H1 (cell line): ENCODE measurements around the gene CAT. TPM values are rescaled to one million over a fixed set of nuclear protein-coding genes. Genes with fewer than 3 reads are reported as not detected.

Experiments used
- CTCF ChIA-PET: fragments of 300-600 bp; sonication (Branson Sonifier 250); formaldehyde crosslinking; loops from one replicate; lab custom pipeline; 2021; ENCODE audit not compliant: partially characterized antibody; lab: Charles Lee
- POLR2A ChIA-PET: fragments of 300-600 bp; sonication (Branson Sonifier 250); formaldehyde crosslinking; loops from one replicate; lab custom pipeline; 2021; ENCODE audit warnings: inconsistent platforms; ENCODE audit not compliant: partially characterized antibody; lab: Charles Lee
- DNase-seq, 2 experiments: peaks; one replicate each; pipeline versions ENCODE4 v3.0.0 to v3.0.0-alpha.2; 2010 to 2022; ENCODE audit warnings: low spot score in 2 of 2, low read depth in 1 of 2, mixed read lengths in 1 of 2
- FAIRE-seq: peaks from 2 replicates; lab custom pipeline; 2011; peaks lifted over from hg19 to GRCh38; lab: Jason Lieb, UNC
- H2AFZ ChIP-seq: 2 replicates; pipeline ENCODE4 v1.8.1; 2012; ENCODE audit warnings: low read length, inconsistent platforms
- H2AK5ac ChIP-seq: 2 replicates; pipeline ENCODE4 v1.6.1; 2013; ENCODE audit warnings: low read depth, low read length
- H2BK120ac ChIP-seq: replicated peaks from 2 replicates; pipeline ENCODE3; 2013; ENCODE audit warnings: low read depth, low read length, inconsistent platforms
- H2BK12ac ChIP-seq: 2 replicates; pipeline ENCODE4 v1.6.1; 2013; ENCODE audit warnings: low read depth, low read length
- H2BK15ac ChIP-seq: 2 replicates; pipeline ENCODE4 v1.6.1; 2013; ENCODE audit warnings: low read length
- H2BK20ac ChIP-seq: 2 replicates; pipeline ENCODE4 v1.6.1; 2013; ENCODE audit warnings: low read length
- H2BK5ac ChIP-seq: 2 replicates; pipeline ENCODE4 v1.6.1; 2013; ENCODE audit warnings: low read depth, low read length
- H3K14ac ChIP-seq: 2 replicates; pipeline ENCODE4 v1.6.1; 2013; ENCODE audit warnings: inconsistent platforms; ENCODE audit not compliant: insufficient read length
- H3K18ac ChIP-seq: 2 replicates; pipeline ENCODE4 v1.6.1; 2013; ENCODE audit warnings: low read length; ENCODE audit errors: extremely low read depth
- H3K23ac ChIP-seq: 2 replicates; pipeline ENCODE4 v1.6.1; 2013; ENCODE audit warnings: inconsistent platforms; ENCODE audit not compliant: insufficient read length
- H3K23me2 ChIP-seq: 2 replicates; pipeline ENCODE4 v1.6.1; 2013; ENCODE audit warnings: low read depth, low read length
- H3K27ac ChIP-seq: 2 replicates; pipeline ENCODE4 v1.6.1; 2011; ENCODE audit warnings: low read depth, low read length, inconsistent platforms
- H3K27me3 ChIP-seq, 4 experiments: replicated peaks in 1 of 4; 1 replicate in 1 of 4; 2 replicates in 3 of 4; pipeline versions ENCODE4 v1.6.1 to v1.8.1; 2011 to 2013; ENCODE audit warnings: low read length in 3 of 4, mild to moderate bottlenecking in 3 of 4, inconsistent platforms in 2 of 4, mixed read lengths in 2 of 4, moderate library complexity in 1 of 4; ENCODE audit not compliant: control insufficient read depth in 3 of 4, insufficient read depth in 3 of 4; ENCODE audit errors: extremely low read depth in 1 of 4
- H3K36me3 ChIP-seq, 4 experiments: 2 replicates each; pipeline versions ENCODE4 v1.6.1 to v1.8.1; 2011 to 2013; ENCODE audit warnings: mild to moderate bottlenecking in 4 of 4, low read length in 3 of 4, moderate library complexity in 2 of 4, control low read depth in 1 of 4, inconsistent platforms in 1 of 4; ENCODE audit not compliant: insufficient read depth in 4 of 4, control insufficient read depth in 2 of 4
- H3K4ac ChIP-seq: replicated peaks from 2 replicates; pipeline ENCODE3; 2013; ENCODE audit warnings: low read length, low read depth, mixed read lengths, inconsistent platforms; ENCODE audit not compliant: insufficient read length
- H3K4me1 ChIP-seq, 4 experiments: replicated peaks in 1 of 4; 1 replicate in 1 of 4; 2 replicates in 3 of 4; pipeline versions ENCODE4 v1.6.1 to v1.8.1; 2011 to 2013; ENCODE audit warnings: low read length in 3 of 4, inconsistent platforms in 2 of 4, mixed read lengths in 1 of 4; ENCODE audit not compliant: insufficient read depth in 4 of 4, control insufficient read depth in 3 of 4
- H3K4me2 ChIP-seq, 2 experiments: 2 replicates each; pipeline versions ENCODE4 v1.6.1 to v1.8.1; 2011 to 2013; ENCODE audit warnings: low read depth in 2 of 2, low read length in 2 of 2, control low read depth in 1 of 2, inconsistent platforms in 1 of 2, mild to moderate bottlenecking in 1 of 2; ENCODE audit not compliant: insufficient read depth in 1 of 2
- H3K4me3 ChIP-seq, 4 experiments: fragments of 200-600, 300-600 bp in 1 of 4; sonication (generic), shearing (Covaris generic), sonication (Bioruptor Twin) in 1 of 4; 2 replicates each; pipeline versions ENCODE4 v1.5.1 to v1.8.1; 2011 to 2016; ENCODE audit warnings: low read length in 4 of 4, low read depth in 3 of 4, control low read depth in 2 of 4, inconsistent platforms in 2 of 4, mild to moderate bottlenecking in 2 of 4, mixed read lengths in 1 of 4, moderate library complexity in 1 of 4; ENCODE audit not compliant: insufficient read depth in 2 of 4; ENCODE audit errors: extremely low read depth in 1 of 4
- H3K56ac ChIP-seq: replicated peaks from 2 replicates; pipeline ENCODE3; 2013; ENCODE audit warnings: low read depth, mild to moderate bottlenecking, mixed read lengths, low read length, inconsistent platforms; ENCODE audit not compliant: insufficient read length
- H3K79me1 ChIP-seq: 2 replicates; pipeline ENCODE4 v1.6.1; 2013; ENCODE audit warnings: low read depth, low read length, control low read depth
- H3K79me2 ChIP-seq, 2 experiments: 2 replicates each; pipeline versions ENCODE4 v1.6.1 to v1.8.1; 2012 to 2013; ENCODE audit warnings: low read length in 2 of 2, mild to moderate bottlenecking in 2 of 2, inconsistent platforms in 1 of 2; ENCODE audit not compliant: insufficient read depth in 2 of 2, control insufficient read depth in 1 of 2
- H3K9ac ChIP-seq, 4 experiments: replicated peaks in 1 of 4; 1 replicate in 1 of 4; 2 replicates in 3 of 4; pipeline versions ENCODE4 v1.6.1 to v1.8.1; 2011 to 2013; ENCODE audit warnings: low read depth in 3 of 4, low read length in 3 of 4, control low read depth in 2 of 4, mild to moderate bottlenecking in 2 of 4, moderate library complexity in 2 of 4, inconsistent platforms in 1 of 4; ENCODE audit errors: extremely low read depth in 1 of 4
- H3K9me3 ChIP-seq, 2 experiments: 2 replicates each; pipeline versions ENCODE4 v1.6.1 to v1.8.1; 2012 to 2013; ENCODE audit warnings: mild to moderate bottlenecking in 2 of 2, moderate library complexity in 2 of 2, control low read depth in 1 of 2, inconsistent platforms in 1 of 2, low read depth in 1 of 2, low read length in 1 of 2, mixed read lengths in 1 of 2; ENCODE audit not compliant: insufficient read depth in 2 of 2
- H4K20me1 ChIP-seq, 2 experiments: replicated peaks in 1 of 2; 2 replicates each; pipeline versions ENCODE3 to v1.8.1; 2011 to 2013; ENCODE audit warnings: inconsistent platforms in 2 of 2, low read length in 2 of 2, mild to moderate bottlenecking in 1 of 2; ENCODE audit not compliant: insufficient read depth in 2 of 2, control insufficient read depth in 1 of 2
- H4K5ac ChIP-seq: 2 replicates; pipeline ENCODE4 v1.6.1; 2013; ENCODE audit warnings: low read length, low read depth, mixed read lengths, inconsistent platforms; ENCODE audit not compliant: insufficient read length
- H4K8ac ChIP-seq: 2 replicates; pipeline ENCODE4 v1.8.0; 2013; ENCODE audit warnings: mild to moderate bottlenecking, moderate library complexity, low read length, inconsistent platforms; ENCODE audit not compliant: insufficient read depth; ENCODE audit errors: extremely low read depth
- H4K91ac ChIP-seq: replicated peaks from 2 replicates; pipeline ENCODE3; 2013; ENCODE audit warnings: low read length, mixed read lengths, inconsistent platforms; ENCODE audit not compliant: insufficient read length
- BACH1 ChIP-seq: IDR thresholded peaks from 2 replicates; pipeline ENCODE4 v1.6.1; 2012; ENCODE audit warnings: low read length, improper control_type of control experiment
- KDM4A ChIP-seq: IDR thresholded peaks from one replicate; pipeline ENCODE4 v1.7.1; 2012; ENCODE audit warnings: low read depth, mild to moderate bottlenecking, moderate library complexity, low read length, inconsistent platforms; ENCODE audit not compliant: severe bottlenecking
- KDM5A ChIP-seq: fragments of 200-600 bp; IDR thresholded peaks from 2 replicates; pipeline ENCODE4 v1.7.1; 2012; ENCODE audit warnings: mild to moderate bottlenecking, low read length, inconsistent platforms, mixed read lengths
- POLR2A ChIP-seq, 2 experiments: IDR thresholded peaks; 1 replicate in 1 of 2; 2 replicates in 1 of 2; pipeline ENCODE4 v1.6.1; 2011; ENCODE audit warnings: low read depth in 2 of 2, low read length in 2 of 2, mild to moderate bottlenecking in 2 of 2; ENCODE audit errors: control extremely low read depth in 1 of 2
- RAD21 ChIP-seq, 2 experiments: IDR thresholded peaks in 1 of 2; conservative IDR thresholded peaks in 1 of 2; 2 replicates each; pipeline ENCODE4 v1.6.1; 2011; ENCODE audit warnings: low read depth in 2 of 2, low read length in 2 of 2, improper control_type of control experiment in 1 of 2, inconsistent platforms in 1 of 2, mild to moderate bottlenecking in 1 of 2, moderate library complexity in 1 of 2
- WGBS, 2 experiments: shearing (Covaris generic) in 1 of 2; methylation state at CpG; one replicate each; pipeline versions ENCODE4 v1.1.6 to v1.1.7; 2013 to 2015; ENCODE audit warnings: low lambda C conversion rate in 2 of 2, mixed read lengths in 2 of 2, inconsistent platforms in 1 of 2, low coverage in 1 of 2, missing lambda C conversion rate in 1 of 2; ENCODE audit not compliant: insufficient replicate concordance in 2 of 2, insufficient coverage in 1 of 2, insufficient read length in 1 of 2; ENCODE audit errors: extremely low coverage in 1 of 2, missing lambda C conversion rate in 1 of 2; 5-methylcytosine and 5-hydroxymethylcytosine counted together
- polyA plus RNA-seq, 7 experiments: library from polyadenylated mRNA; depleted of rRNA in 3 of 7; stranded (reverse) in 5 of 7; unstranded in 2 of 7; fragments of >200 nt in 5 of 7; fragments of 200-250 nt in 2 of 7; gene quantifications; 1 replicate in 5 of 7; 2 replicates in 1 of 7; 4 replicates in 1 of 7; pipeline versions ENCODE4 v1.2.1 to v1.2.3, GENCODE V29; 2011 to 2013; ENCODE audit warnings: missing spikeins in 2 of 7, mixed read lengths in 2 of 7
- total RNA-seq: library from RNA; stranded (reverse); fragmentation: NEBNext Ultra II Directional; extraction: Animal tissue kit (Norgen Biotek cat#: 25700); gene quantifications from 2 replicates; pipeline ENCODE4 v1.2.1, GENCODE V29; 2021
- TF ChIP-seq, protein P1 (sequence below): IDR thresholded peaks from 2 replicates; pipeline ENCODE4 v1.6.1; 2012; ENCODE audit warnings: inconsistent platforms

The CAT gene
- total and polyA plus RNA-seq, 2 of the 8 experiments (the other 6 are each of a cell fraction or from before 2014, with no cell fraction given), result 9.6 to 15.0 TPM

DNA sequence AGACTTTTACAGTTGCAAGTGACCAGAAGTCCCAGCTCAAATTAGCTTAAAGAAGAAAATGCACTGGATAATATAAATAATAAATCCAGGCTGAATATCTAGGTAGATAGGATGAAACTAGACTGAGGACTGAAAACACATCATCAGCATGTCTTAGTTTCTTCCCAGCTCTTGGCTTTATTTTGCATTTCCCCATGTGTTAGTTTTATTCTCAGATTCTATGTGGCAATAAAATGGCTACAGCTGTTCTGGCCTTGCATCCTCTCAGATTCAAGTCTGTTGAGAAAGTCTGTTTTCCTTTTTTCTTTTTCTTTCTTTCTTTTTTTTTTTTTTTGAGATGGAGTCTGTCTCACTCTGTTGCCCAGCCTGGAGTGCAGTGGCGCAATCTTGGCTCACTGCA, 22.6 kb upstream of the CAT start:
- no peaks in the 10 kb centered on the region for H3K36me3 ChIP-seq
- no peak overlapping the region for H3K4me2 ChIP-seq
- ChIA-PET CTCF (interaction anchor here (1.0 to 4.9 kb wide), 10 partner anchors 8 to 76 kb away, joined by 3 to 29 read pairs (median 4); partner anchors contain the start of gene ABTB2), POLR2A (no interaction called here)
- no peaks in the 10 kb centered on the region for H3K79me1 ChIP-seq
- H3K23ac ChIP-seq, result no peak overlapping the region
- H3K27ac ChIP-seq, result no peak overlapping the region
- H4K20me1 ChIP-seq, result no peaks in the 10 kb centered on the region
- no peak overlapping the region for H2BK5ac ChIP-seq
- FAIRE-seq, result no peak
- no peaks in the 10 kb centered on the region for H3K79me2 ChIP-seq
- H4K8ac ChIP-seq, result no peak overlapping the region
- no peak overlapping the region for H2BK12ac ChIP-seq
- H3K56ac ChIP-seq, result no peak overlapping the region
- H3K14ac ChIP-seq, result no peak overlapping the region
- no peak overlapping the region for H2AK5ac ChIP-seq
- no peak overlapping the region for H3K18ac ChIP-seq
- no peaks in the 10 kb centered on the region for H3K27me3 ChIP-seq
- H3K9me3 ChIP-seq, result peaks cover 2 to 13% of the 10 kb centered on the region in 2 experiments; a peak in 2 of 4 replicates
- H3K4me1 ChIP-seq, result no peaks in the 10 kb centered on the region
- H2BK15ac ChIP-seq, result no peak overlapping the region
- H3K4me3 ChIP-seq, result no peak overlapping the region
- no peak for TF ChIP-seq POLR2A (IDR thresholded peaks at IDR 0.05; ENCODE audit: control extremely low read depth in 1 of 2, low read depth in 2 of 2, low read length in 2 of 2)
- no peak for TF ChIP-seq KDM4A
- no peak for TF ChIP-seq KDM5A
- no peak for TF ChIP-seq RAD21 (IDR thresholded peaks at IDR 0.05 in 1 of 2, conservative IDR thresholded peaks at IDR 0.05 in 1 of 2; ENCODE audit: low read depth in 2 of 2, low read length in 2 of 2)
- TF ChIP-seq, protein P1, sequence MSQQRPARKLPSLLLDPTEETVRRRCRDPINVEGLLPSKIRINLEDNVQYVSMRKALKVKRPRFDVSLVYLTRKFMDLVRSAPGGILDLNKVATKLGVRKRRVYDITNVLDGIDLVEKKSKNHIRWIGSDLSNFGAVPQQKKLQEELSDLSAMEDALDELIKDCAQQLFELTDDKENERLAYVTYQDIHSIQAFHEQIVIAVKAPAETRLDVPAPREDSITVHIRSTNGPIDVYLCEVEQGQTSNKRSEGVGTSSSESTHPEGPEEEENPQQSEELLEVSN, result no peak
- no peak for TF ChIP-seq BACH1
- no peak overlapping the region for H4K5ac ChIP-seq
- no peak overlapping the region for H2AFZ ChIP-seq
- H3K23me2 ChIP-seq, result no peaks in the 10 kb centered on the region
- H4K91ac ChIP-seq, result no peak overlapping the region
- H3K9ac ChIP-seq, result no peak overlapping the region
- DNase-seq, result no peak
- H2BK20ac ChIP-seq, result no peak overlapping the region
- WGBS, 2 experiments, result 100% methylated on average over 1 of the region's 1 CpG; no CpG with 5 or more reads in 1 of the 2 experiments
- no peak overlapping the region for H3K4ac ChIP-seq
- H2BK120ac ChIP-seq, result no peak overlapping the region
